ENCODE results near the gene OPCML. TPM values are rescaled to one million over a fixed set of nuclear protein-coding genes. Genes with fewer than 3 reads are reported as not detected.

Gene OPCML
- total RNA-seq, 1 experiment from 2014 or later = not detected

- no peak for TF ChIP-seq EZH2phosphoT487 (IDR thresholded peaks at IDR 0.05; ENCODE audit: borderline replicate concordance, low read length)
- TF ChIP-seq, protein P1, sequence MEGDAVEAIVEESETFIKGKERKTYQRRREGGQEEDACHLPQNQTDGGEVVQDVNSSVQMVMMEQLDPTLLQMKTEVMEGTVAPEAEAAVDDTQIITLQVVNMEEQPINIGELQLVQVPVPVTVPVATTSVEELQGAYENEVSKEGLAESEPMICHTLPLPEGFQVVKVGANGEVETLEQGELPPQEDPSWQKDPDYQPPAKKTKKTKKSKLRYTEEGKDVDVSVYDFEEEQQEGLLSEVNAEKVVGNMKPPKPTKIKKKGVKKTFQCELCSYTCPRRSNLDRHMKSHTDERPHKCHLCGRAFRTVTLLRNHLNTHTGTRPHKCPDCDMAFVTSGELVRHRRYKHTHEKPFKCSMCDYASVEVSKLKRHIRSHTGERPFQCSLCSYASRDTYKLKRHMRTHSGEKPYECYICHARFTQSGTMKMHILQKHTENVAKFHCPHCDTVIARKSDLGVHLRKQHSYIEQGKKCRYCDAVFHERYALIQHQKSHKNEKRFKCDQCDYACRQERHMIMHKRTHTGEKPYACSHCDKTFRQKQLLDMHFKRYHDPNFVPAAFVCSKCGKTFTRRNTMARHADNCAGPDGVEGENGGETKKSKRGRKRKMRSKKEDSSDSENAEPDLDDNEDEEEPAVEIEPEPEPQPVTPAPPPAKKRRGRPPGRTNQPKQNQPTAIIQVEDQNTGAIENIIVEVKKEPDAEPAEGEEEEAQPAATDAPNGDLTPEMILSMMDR (conservative IDR thresholded peaks at IDR 0.05; ENCODE audit: low read depth, low read length) = no peak
- no peak for TF ChIP-seq EZH2 (IDR thresholded peaks at IDR 0.05; ENCODE audit: low read length, unreplicated experiment)
- H3K9ac ChIP-seq (ENCODE audit: low read length) = no peak overlapping the region
- H3K27me3 ChIP-seq (ENCODE audit: low read length) = 0 out of 2 replicates have a peak, but pooled peaks cover 12% of the 10 kb centered on the region
- H3K4me3 ChIP-seq (ENCODE audit: low read length) = no peak overlapping the region
- H3K27ac ChIP-seq (ENCODE audit: low read length) = no peak overlapping the region
- no peaks in the 10 kb centered on the region for H3K4me1 ChIP-seq (ENCODE audit: insufficient read depth, low read length)
- CTCF ChIA-PET = no interaction called here
- H3K4me2 ChIP-seq (ENCODE audit: low read length) = no peak overlapping the region
- ATAC-seq (no peak), DNase-seq (no peak)
- H2AFZ ChIP-seq (ENCODE audit: low read length) = no peak overlapping the region
- no peaks in the 10 kb centered on the region for H3K36me3 ChIP-seq (ENCODE audit: low read depth, low read length)
- intact Hi-C loops (cut with micrococcal nuclease) = no loop called here
- H3F3A ChIP-seq (ENCODE audit: low read length, unreplicated experiment) = no peaks in the 10 kb centered on the region
- peaks cover 16% of the 10 kb centered on the region for H3K9me3 ChIP-seq (ENCODE audit: low read length)
- no TSS peak for BruUV-seq (replicated peaks)
- H3K9me2 ChIP-seq (replicated peaks; ENCODE audit: low read length) = no peaks in the 10 kb centered on the region
- no peaks in the 10 kb centered on the region for H3K79me2 ChIP-seq (ENCODE audit: low read length)
- POLR2A ChIA-PET (ENCODE audit: unreplicated experiment) = no interaction called here
- no peaks in the 10 kb centered on the region for H4K20me1 ChIP-seq (ENCODE audit: low read length)
Observed at GRCh38 chr11:133166662-133167061, 365.6 kb downstream of the OPCML start.

DNA sequence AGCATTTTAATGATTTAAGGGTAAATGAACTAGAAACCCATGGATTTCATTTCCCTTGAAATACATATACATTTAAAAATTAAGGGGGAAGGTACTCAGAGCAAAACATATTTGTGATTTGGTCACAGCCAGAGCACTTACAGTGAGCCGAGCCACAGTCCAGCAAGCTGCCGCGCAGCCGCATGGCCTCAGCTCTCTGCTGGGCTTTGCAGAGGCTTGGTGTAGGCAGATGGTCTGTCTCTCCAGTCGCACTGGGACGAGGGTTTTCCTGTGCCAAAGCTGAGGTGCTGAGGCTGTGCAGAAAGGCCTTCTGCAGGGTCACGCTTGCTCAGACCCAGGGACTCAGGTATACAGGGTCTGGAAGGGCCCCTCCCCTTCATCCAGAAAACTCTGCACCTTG lies 367.3 kb downstream of the OPCML start:
- H4K20me1 ChIP-seq (ENCODE audit: low read length) = no peaks in the 10 kb centered on the region
- no peak overlapping the region for H3K27ac ChIP-seq (ENCODE audit: low read length)
- no peaks in the 10 kb centered on the region for H3K36me3 ChIP-seq (ENCODE audit: low read depth, low read length)
- ATAC-seq (no peak), DNase-seq (no peak)
- H3K9me2 ChIP-seq (replicated peaks; ENCODE audit: low read length) = no peaks in the 10 kb centered on the region
- CTCF ChIA-PET = no interaction called here
- no peaks in the 10 kb centered on the region for H3K4me1 ChIP-seq (ENCODE audit: insufficient read depth, low read length)
- no peak overlapping the region for H3K4me3 ChIP-seq (ENCODE audit: low read length)
- intact Hi-C loops (cut with micrococcal nuclease) = no loop called here
- peaks cover 21% of the 10 kb centered on the region for H3K9me3 ChIP-seq (ENCODE audit: low read length)
- H3K9ac ChIP-seq (ENCODE audit: low read length) = no peak overlapping the region
- TF ChIP-seq, protein P1 (conservative IDR thresholded peaks at IDR 0.05; ENCODE audit: low read depth, low read length) = no peak
- TF ChIP-seq EZH2phosphoT487 (IDR thresholded peaks at IDR 0.05; ENCODE audit: borderline replicate concordance, low read length) (no peak), EZH2 (IDR thresholded peaks at IDR 0.05; ENCODE audit: low read length, unreplicated experiment) (no peak)
- POLR2A ChIA-PET (ENCODE audit: unreplicated experiment) = no interaction called here
- H2AFZ ChIP-seq (ENCODE audit: low read length) = no peak overlapping the region
- no peak overlapping the region for H3K4me2 ChIP-seq (ENCODE audit: low read length)
- BruUV-seq (replicated peaks) = no TSS peak
- H3K79me2 ChIP-seq (ENCODE audit: low read length) = no peaks in the 10 kb centered on the region
- H3K27me3 ChIP-seq (ENCODE audit: low read length) = peaks cover 13% of the 10 kb centered on the region; the same call in 1 of the 2 replicates
- H3F3A ChIP-seq (ENCODE audit: low read length, unreplicated experiment) = no peaks in the 10 kb centered on the region

DNA sequence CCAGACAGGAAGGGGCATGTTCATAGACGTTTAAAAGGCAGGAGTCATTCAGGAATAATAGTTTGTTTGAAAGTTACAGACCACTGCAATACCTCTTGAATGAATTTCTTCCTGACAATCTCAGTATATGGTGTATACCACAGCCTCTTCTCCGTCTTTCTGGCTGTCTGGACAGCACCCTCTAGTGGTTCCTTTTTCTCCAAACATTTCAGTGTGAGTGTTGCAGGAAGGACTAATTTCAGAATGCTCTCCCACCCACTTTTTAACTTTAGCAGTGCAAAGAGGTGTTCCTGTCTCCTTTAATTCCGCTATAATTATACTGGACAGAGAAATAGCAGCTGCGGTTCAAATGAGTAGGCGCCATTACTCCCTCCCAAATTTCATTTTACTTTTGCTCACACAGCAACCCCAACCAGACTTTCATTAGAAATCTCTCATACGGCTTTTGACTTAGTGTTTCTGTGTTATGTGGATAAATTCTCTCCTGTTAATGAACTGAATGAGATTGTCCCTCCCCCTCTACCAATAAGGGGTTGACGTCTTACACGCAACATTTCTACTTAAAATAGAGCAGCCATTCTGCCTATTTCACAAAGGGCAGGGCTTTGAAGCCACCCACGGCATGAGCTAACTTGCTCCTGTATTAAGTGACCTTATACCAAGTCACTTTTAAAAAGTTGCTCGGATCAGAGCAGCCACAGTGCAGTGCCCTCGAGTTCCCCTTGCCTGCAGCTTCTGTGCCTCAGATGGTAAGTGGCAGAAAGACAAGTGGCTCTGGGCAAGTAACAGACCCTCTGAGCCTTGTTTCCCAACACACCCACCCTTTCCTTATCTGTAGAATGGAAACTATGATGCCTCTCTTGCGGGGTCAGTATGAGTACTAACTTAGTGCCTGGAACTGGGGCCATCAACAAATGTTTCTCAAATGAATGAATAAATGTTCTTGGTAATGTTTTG lies 368.6 kb downstream of the OPCML start:
- POLR2A ChIA-PET (ENCODE audit: unreplicated experiment) = no interaction called here

More for the DNA sequence above, 368.6 kb downstream of the OPCML start:
- Histone ChIP-seq H3K27ac (ENCODE audit: low read length) (no peak overlapping the region), H3F3A (ENCODE audit: low read length, unreplicated experiment) (no peaks in the 10 kb centered on the region), H4K20me1 (ENCODE audit: low read length) (no peaks in the 10 kb centered on the region), H3K9ac (ENCODE audit: low read length) (no peak overlapping the region), H3K79me2 (ENCODE audit: low read length) (no peaks in the 10 kb centered on the region), H3K4me1 (ENCODE audit: insufficient read depth, low read length) (no peaks in the 10 kb centered on the region), H3K9me3 (ENCODE audit: low read length) (peaks cover 16% of the 10 kb centered on the region), H3K27me3 (ENCODE audit: low read length) (peaks cover 22% of the 10 kb centered on the region; the same call in 1 of the 2 replicates), H3K4me2 (ENCODE audit: low read length) (no peak overlapping the region), H2AFZ (ENCODE audit: low read length) (no peak overlapping the region), H3K36me3 (ENCODE audit: low read depth, low read length) (no peaks in the 10 kb centered on the region), H3K9me2 (replicated peaks; ENCODE audit: low read length) (no peaks in the 10 kb centered on the region), H3K4me3 (ENCODE audit: low read length) (no peak overlapping the region)
- TF ChIP-seq EZH2phosphoT487 (IDR thresholded peaks at IDR 0.05; ENCODE audit: borderline replicate concordance, low read length) (no peak), EZH2 (IDR thresholded peaks at IDR 0.05; ENCODE audit: low read length, unreplicated experiment) (no peak)
- TF ChIP-seq, protein P1 (conservative IDR thresholded peaks at IDR 0.05; ENCODE audit: low read depth, low read length) = peak; percentile 74
- no TSS peak for BruUV-seq (replicated peaks)
- peak; percentile 64 for ATAC-seq
- CTCF ChIA-PET = no interaction called here
- intact Hi-C loops (cut with micrococcal nuclease) = loop anchor here (1.0 kb wide), 1 partner anchor 85 kb away; no protein-coding TSS in a partner anchor
- DNase-seq = peak; percentile 62

Measured in PC-3 (cell line).